ENCODE results near the gene GGT5. TPM values are rescaled to one million over a fixed set of nuclear protein-coding genes. Genes with fewer than 3 reads are reported as not detected.

GGT5 gene
- 3.3 to 4.6 TPM (median 4.2 TPM) in 5 replicates for total RNA-seq (2022; extraction: Qiagen RNA extraction)

GRCh38 chr22:24245030-24245431 lies at the start of gene GGT5:
Gene GGT5, minus strand, starts transcription at chr22:24245082. Its CDS starts 357 bp downstream, at chr22:24244725.

GRCh38 chr22:24270556-24271385 lies 25.9 kb upstream of the GGT5 start, which contains the start of gene SPECC1L:
Gene SPECC1L, plus strand, starts transcription at chr22:24270831. Its CDS starts 31,401 bp downstream, at chr22:24302232.

GRCh38 chr22:24181088-24181995 lies 63.5 kb downstream of the GGT5 start, which contains the start of gene SUSD2:
Gene SUSD2, plus strand, starts transcription at chr22:24181487. Its CDS starts 33 bp downstream, at chr22:24181520.

Other genes starting within 250 kb of the GGT5 start
- not detected in 5 replicates for gene GSTT4, start 239.6 kb downstream of the GGT5 start, total RNA-seq (2022; extraction: Qiagen RNA extraction)
- gene CABIN1, start 233.8 kb downstream of the GGT5 start, total RNA-seq (2022; extraction: Qiagen RNA extraction), result 26.2 to 33.4 TPM (median 33.0 TPM) in 5 replicates
- 62.5 to 83.3 TPM (median 77.2 TPM) in 5 replicates for gene SUSD2, start 63.6 kb downstream of the GGT5 start, total RNA-seq (2022; extraction: Qiagen RNA extraction)
- gene SPECC1L, start 25.7 kb upstream of the GGT5 start, total RNA-seq (2022; extraction: Qiagen RNA extraction), result 13.6 to 17.5 TPM (median 16.3 TPM) in 5 replicates
- gene ADORA2A, start 182.5 kb upstream of the GGT5 start, total RNA-seq (2022; extraction: Qiagen RNA extraction), result 0.54 to 1.2 TPM (median 0.80 TPM) in 5 replicates

Data from A549 treated with Mapracorat at 1 μM for 4 hours (cell line).